Measurements from ENCODE around the gene YAF2. TPM values are rescaled to one million over a fixed set of nuclear protein-coding genes. Genes with fewer than 3 reads are reported as not detected.

Gene YAF2
- total and polyA plus RNA-seq, 2 donors (not counting 3 experiments of a cell fraction or from before 2014, with no cell fraction given): 6.9 to 29.2 TPM

DNA sequence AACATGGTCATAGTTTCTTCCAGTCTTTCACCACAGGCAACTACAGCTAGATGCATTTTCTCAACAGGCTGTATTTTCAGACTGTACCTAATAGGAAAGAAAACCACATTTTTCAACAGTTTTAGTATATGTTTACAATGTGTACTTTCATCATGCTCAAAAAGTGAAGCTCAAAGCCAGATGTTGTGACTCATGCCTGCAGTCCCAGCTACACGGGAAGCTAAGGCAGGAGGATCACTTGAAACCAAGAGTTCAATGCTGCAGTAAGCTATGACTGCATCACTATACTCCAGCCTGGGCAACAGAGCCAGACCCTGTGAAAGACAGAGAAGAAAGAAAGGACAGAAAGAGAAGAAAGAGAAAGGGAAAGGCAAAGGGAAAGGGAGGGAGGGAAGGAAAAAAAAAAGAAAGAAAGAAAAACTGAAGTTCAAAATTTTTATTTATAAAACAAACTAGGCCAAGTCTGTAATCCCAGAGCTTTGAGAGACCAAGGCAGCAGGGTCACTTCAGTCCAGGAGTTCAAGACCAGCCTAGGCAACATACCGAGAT, 118.9 kb downstream of the YAF2 start:
- no peaks in the 10 kb centered on the region for H3K36me3 ChIP-seq (ENCODE audit: control insufficient read depth in 2 of 2, extremely low read depth in 1 of 2, insufficient read depth in 2 of 2, low read length in 2 of 2)
- H3K79me2 ChIP-seq (ENCODE audit: control insufficient read depth, insufficient read depth, low read length): peaks cover 21% of the 10 kb centered on the region
- intact Hi-C loops (cut with micrococcal nuclease): no loop called here
- ChIA-PET CTCF (interaction anchor here (0.7 to 2.5 kb wide), 6 partner anchors 9 to 253 kb away, joined by 3 to 10 read pairs (median 5); no protein-coding TSS in a partner anchor), POLR2A (no interaction called here)
- H3K9ac ChIP-seq (replicated peaks; ENCODE audit: extremely low read depth, insufficient read depth, low read length): no peak overlapping the region
- peak; percentile 50 for FAIRE-seq
- no peak overlapping the region for H3K4me2 ChIP-seq (ENCODE audit: insufficient read depth, low read length)
- no TSS peak for BruUV-seq (replicated peaks)
- H3K27me3 ChIP-seq (ENCODE audit: control insufficient read depth in 2 of 2, insufficient read depth in 2 of 2, low read length in 2 of 2): no peaks in the 10 kb centered on the region
- DNase-seq (ENCODE audit: low read depth, low spot score): peak; percentile 44
- no peak overlapping the region for H3K27ac ChIP-seq (ENCODE audit: insufficient read depth, low read depth, low read length)
- no peaks in the 10 kb centered on the region for H3K9me3 ChIP-seq (replicated peaks; ENCODE audit: control insufficient read depth, insufficient read depth, low read length)
- no peak overlapping the region for H2AFZ ChIP-seq (ENCODE audit: low read depth, low read length)
- H4K20me1 ChIP-seq (replicated peaks; ENCODE audit: control insufficient read depth, extremely low read depth, insufficient read depth, low read length): no peaks in the 10 kb centered on the region
- dilution Hi-C loops (cut with MboI; ENCODE audit: extremely low pct_ligation_motif_present, low sequenced_read_pairs): no loop called here
- no peaks in the 10 kb centered on the region for H3K9me1 ChIP-seq (replicated peaks; ENCODE audit: control insufficient read depth, extremely low read depth, insufficient read depth, low read length)
- peaks cover 5% of the 10 kb centered on the region for H3K4me1 ChIP-seq (ENCODE audit: control insufficient read depth, extremely low read depth, insufficient read depth, low read length)
- TF ChIP-seq EZH2 (IDR thresholded peaks at IDR 0.05; ENCODE audit: borderline replicate concordance, low read depth, low read length, severe bottlenecking) (no peak), JUN (IDR thresholded peaks at IDR 0.05; ENCODE audit: borderline replicate concordance, insufficient read depth, insufficient read length, low read depth) (peak; percentile 31), FOS (IDR thresholded peaks at IDR 0.05; ENCODE audit: borderline replicate concordance, insufficient read depth, low read length) (peak; percentile 57)
- H3K4me3 ChIP-seq (replicated peaks in 1 of 3; ENCODE audit: insufficient read depth in 1 of 3, low read depth in 1 of 3, low read length in 3 of 3): no peak overlapping the region

DNA sequence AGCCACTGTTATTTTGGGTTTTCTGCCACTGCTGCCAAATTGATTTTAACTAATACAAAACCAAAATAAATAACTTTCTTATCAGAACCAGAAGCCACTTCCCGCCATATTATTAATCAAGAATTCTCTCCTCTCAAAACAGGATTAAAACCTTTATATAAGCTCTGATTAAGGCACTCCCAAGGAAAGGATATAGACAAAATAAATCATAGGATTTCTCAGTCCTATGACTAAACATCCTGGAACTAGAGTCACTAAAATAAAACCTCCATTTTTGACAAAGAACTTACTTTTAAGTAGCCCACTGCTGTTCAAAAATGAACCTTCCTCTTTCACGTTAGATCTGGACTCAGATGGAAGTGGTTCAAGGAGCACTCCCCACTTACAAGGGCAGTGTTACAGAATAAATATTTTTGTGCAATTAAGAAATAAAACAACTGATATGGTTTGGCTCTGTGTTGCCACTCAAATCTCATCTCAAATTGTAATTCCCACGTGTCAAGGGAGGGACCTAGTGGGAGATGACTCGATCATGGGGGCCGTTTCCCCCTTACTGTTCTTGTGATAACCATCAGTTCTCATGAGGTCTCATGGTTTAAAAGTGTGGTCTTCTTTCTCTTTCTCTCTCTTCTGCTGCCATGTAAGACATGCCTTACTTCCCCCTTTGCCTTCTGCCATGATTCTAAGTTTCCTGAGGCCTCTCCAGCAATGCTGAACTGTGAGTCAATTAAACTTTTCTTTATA, 119.7 kb downstream of the YAF2 start:
- no peak for DNase-seq (ENCODE audit: low read depth, low spot score)
- Histone ChIP-seq H3K4me2 (ENCODE audit: insufficient read depth, low read length) (no peak overlapping the region), H3K9me3 (replicated peaks; ENCODE audit: control insufficient read depth, insufficient read depth, low read length) (no peaks in the 10 kb centered on the region), H3K36me3 (ENCODE audit: control insufficient read depth in 2 of 2, extremely low read depth in 1 of 2, insufficient read depth in 2 of 2, low read length in 2 of 2) (no peaks in the 10 kb centered on the region), H3K9me1 (replicated peaks; ENCODE audit: control insufficient read depth, extremely low read depth, insufficient read depth, low read length) (no peaks in the 10 kb centered on the region), H3K79me2 (ENCODE audit: control insufficient read depth, insufficient read depth, low read length) (peaks cover 21% of the 10 kb centered on the region), H3K27me3 (ENCODE audit: control insufficient read depth in 2 of 2, insufficient read depth in 2 of 2, low read length in 2 of 2) (no peaks in the 10 kb centered on the region), H3K4me3 (replicated peaks in 1 of 3; ENCODE audit: insufficient read depth in 1 of 3, low read depth in 1 of 3, low read length in 3 of 3) (no peak overlapping the region), H3K9ac (replicated peaks; ENCODE audit: extremely low read depth, insufficient read depth, low read length) (no peak overlapping the region), H3K27ac (ENCODE audit: insufficient read depth, low read depth, low read length) (no peak overlapping the region), H4K20me1 (replicated peaks; ENCODE audit: control insufficient read depth, extremely low read depth, insufficient read depth, low read length) (no peaks in the 10 kb centered on the region), H2AFZ (ENCODE audit: low read depth, low read length) (peak overlapping the region; percentile 15), H3K4me1 (ENCODE audit: control insufficient read depth, extremely low read depth, insufficient read depth, low read length) (peaks cover 5% of the 10 kb centered on the region)
- BruUV-seq (replicated peaks): no TSS peak
- peak; percentile 26 for FAIRE-seq
- POLR2A ChIA-PET: no interaction called here
- intact Hi-C loops (cut with micrococcal nuclease) (no loop called here), dilution Hi-C loops (cut with MboI; ENCODE audit: extremely low pct_ligation_motif_present, low sequenced_read_pairs) (no loop called here)
- TF ChIP-seq JUN (IDR thresholded peaks at IDR 0.05; ENCODE audit: borderline replicate concordance, insufficient read depth, insufficient read length, low read depth) (no peak), POLR2AphosphoS5 (IDR thresholded peaks at IDR 0.05; ENCODE audit: insufficient read depth, low read depth, low read length) (no peak), GATA2 (IDR thresholded peaks at IDR 0.05; ENCODE audit: insufficient read depth, insufficient read length, low read depth, low read length) (peak; percentile 53), FOS (IDR thresholded peaks at IDR 0.05; ENCODE audit: borderline replicate concordance, insufficient read depth, low read length) (peak; percentile 13)
- CTCF ChIA-PET: interaction anchor here (1.0 to 2.5 kb wide), 5 partner anchors 9 to 254 kb away, joined by 4 to 10 read pairs (median 5); no protein-coding TSS in a partner anchor
